Smooth muscle cell of the coronary artery (primary cell): ENCODE measurements around the gene MLLT11. TPM values are rescaled to one million over a fixed set of nuclear protein-coding genes. Genes with fewer than 3 reads are reported as not detected.

ENCODE experiments used
- total RNA-seq: library from RNA; depleted of rRNA; stranded (reverse); fragments of >200 nt; gene quantifications from 2 replicates; pipeline ENCODE4 v1.2.3, GENCODE V29; 2014; ENCODE audit warnings: low replicate concordance

MLLT11 gene, protein sequence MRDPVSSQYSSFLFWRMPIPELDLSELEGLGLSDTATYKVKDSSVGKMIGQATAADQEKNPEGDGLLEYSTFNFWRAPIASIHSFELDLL
- 0.59 and 7.9 TPM in 2 replicates for total RNA-seq

DNA sequence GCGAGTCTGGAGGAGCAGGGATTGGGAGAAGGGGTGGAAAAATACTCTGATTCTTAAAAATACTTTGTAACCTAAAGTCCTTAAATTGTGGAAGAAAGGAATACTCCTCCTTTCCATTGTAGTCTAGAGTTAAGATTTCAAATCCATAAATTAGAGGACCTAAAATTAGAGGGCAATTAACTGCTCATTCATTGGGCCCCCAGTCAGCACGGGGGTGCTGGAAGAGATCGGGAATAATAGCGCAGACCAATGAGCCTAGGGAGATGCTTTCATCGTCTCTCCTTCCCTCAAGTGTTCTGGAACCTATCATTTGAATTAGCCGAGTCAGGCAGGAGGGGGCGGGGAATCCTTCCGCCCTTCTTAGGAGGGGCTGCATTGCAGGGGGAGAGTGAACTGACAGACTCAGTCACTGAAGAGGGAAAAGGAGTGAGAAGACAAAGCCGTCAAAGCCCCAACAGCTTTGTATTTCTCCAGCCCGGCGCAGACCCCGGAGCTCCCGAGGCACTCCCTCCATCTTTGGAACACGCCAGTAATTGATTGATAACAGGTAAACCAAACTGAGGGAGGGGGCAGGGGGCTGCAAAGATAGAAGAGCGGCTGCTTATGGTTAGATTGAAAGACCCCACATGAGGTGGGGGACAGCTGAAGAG is at the start of gene MLLT11:
Gene MLLT11, plus strand, starts transcription at position 391 of the 650 bp plus-strand sequence. CDS start 6,828 bp downstream, outside the sequence.

DNA sequence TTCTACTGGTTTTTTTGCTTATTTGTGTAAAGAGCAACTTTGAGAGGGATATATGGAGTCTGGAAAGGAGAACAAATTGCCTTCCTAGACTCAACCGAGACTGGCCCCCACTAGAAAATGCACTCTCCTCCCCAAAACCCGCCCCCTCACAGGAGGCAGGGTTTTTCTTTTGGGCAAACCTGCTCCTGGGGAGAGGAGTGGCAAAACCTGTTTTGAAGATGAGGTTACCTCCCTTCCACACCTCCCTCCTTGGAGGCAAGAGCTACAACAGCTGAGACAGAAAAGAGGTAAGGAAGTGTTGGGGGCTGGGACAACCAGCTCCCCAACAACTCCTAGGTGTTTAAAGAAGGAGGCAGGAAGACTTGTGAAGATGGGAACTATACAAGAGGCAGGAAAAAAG is 23.8 kb upstream of the MLLT11 start, which contains the start of gene BNIPL:
Gene BNIPL, plus strand, starts transcription at position 231 of the 400 bp plus-strand sequence. Its CDS starts 140 bp downstream, at position 371.

DNA sequence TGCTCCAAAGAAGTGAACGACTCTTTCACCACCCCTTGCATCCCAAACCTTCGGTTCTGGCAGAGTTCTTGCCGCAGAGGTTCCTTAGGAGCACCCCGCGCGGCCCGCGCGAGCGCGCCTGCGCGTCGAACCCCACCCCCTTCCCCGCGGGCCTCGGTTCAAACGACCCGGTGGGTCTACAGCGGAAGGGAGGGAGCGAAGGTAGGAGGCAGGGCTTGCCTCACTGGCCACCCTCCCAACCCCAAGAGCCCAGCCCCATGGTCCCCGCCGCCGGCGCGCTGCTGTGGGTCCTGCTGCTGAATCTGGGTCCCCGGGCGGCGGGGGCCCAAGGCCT is 12.6 kb upstream of the MLLT11 start, which contains the start of gene C1orf56:
Gene C1orf56, plus strand, starts transcription at position 161 of the 334 bp plus-strand sequence. Its CDS starts 97 bp downstream, at position 258.

DNA sequence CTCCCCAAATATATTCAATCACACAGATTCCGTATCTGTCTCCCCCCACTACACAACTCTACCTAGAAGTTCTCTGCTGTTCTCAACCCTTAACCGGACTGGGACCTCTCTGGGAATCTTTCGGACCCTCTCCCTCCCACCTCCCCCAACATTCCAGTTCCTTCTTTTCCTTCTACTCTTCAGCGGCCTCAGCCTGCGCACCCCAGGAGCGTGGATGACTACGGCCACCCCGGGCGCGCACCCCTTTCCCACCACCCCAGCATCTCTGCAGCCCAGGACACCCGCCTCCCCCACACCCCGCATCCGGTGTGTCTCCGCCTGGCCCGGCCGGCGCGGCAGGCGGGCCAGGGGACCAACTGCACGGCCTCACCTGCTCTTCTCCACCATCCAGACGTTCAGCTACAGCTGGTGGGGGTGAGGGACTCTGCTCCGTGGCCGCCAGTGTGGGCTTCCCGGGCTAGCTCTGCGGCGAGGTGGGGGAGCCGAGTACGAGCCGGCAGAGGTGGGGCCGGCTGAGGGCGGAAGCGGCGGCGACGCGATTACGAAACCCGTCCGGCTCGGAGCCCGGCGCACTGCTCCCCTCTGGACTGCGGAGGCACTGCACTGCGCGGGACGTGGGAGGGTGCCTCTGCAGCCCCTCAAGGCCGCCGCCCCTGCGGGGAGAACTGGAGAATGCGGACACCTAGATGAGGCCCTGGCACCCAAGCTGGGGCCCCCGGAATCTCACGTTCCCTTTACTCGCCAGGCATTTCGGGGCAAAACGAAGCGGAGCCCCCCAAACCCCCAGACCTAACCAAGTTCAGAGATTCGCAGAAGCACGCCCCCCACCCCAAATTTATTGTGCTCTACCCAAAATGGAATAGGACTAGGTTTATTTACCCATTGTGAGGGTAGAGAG is 839 bp upstream of the MLLT11 start, which contains the start of gene CDC42SE1:
Gene CDC42SE1, minus strand, starts transcription at position 514 of the 898 bp plus-strand sequence. CDS start 3,892 bp downstream, outside the sequence.

DNA sequence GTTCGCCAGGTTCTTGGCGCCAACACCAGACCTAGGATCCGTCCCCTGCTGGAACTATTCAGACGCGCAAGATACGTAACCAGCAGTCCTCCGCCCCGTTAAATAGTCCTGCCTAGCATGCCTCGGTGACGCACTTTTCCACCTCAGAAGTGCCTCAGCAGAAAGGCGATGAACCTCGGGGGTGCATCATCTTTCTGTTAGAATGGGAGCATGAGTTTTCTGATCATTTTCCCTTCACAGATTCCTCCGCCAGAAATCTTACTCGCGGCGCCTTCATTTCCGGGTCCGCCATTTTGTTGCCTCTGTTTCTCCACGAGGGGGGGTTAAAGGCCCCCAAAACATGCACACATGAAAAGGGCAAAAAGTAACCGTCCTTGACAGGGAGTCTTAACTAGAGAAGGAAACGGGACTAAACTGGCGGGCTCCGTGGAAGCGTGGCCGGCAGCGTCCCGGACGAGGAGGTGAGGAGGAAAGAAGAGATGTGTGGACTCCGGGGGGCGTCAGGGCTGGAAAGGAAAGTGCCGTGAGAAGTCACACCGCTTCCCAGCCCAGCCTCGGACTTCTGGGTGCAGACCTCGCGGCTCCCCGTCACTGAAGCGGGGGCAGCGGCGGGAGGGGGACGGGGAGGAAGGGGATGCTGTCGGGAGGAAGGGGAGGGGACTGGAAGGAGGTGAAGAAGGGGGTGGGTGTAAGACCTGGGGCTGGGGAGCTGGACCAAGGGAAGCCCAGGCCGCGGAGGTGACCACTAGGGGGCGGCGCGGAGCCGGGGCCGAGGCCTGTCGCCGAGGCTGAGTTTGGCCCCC is 10.5 kb downstream of the MLLT11 start, which contains the start of gene GABPB2:
Gene GABPB2, plus strand, starts transcription at position 288 of the 803 bp plus-strand sequence. CDS start 17,429 bp downstream, outside the sequence.

Other genes starting within 250 kb of the MLLT11 start
- gene ARNT, start 183.8 kb upstream of the MLLT11 start, total RNA-seq = 21.1 and 44.9 TPM in 2 replicates
- not detected in 2 replicates for gene CTXND2, start 173.3 kb upstream of the MLLT11 start, total RNA-seq
- gene SETDB1, start 134.0 kb upstream of the MLLT11 start, total RNA-seq = 27.1 and 36.5 TPM in 2 replicates
- 81.2 and 81.8 TPM in 2 replicates for gene CERS2, start 85.6 kb upstream of the MLLT11 start, total RNA-seq
- gene ANXA9, start 78.1 kb upstream of the MLLT11 start, total RNA-seq = 0.08 and 0.23 TPM in 2 replicates
- 7.1 and 11.0 TPM in 2 replicates for gene MINDY1, start 53.5 kb upstream of the MLLT11 start, total RNA-seq
- 5.1 and 8.3 TPM in 2 replicates for gene PRUNE1, start 51.9 kb upstream of the MLLT11 start, total RNA-seq
- gene BNIPL, start 23.8 kb upstream of the MLLT11 start, total RNA-seq = 0.08 and 0.70 TPM in 2 replicates
- 0.47 and 0.98 TPM in 2 replicates for gene C1orf56, start 12.6 kb upstream of the MLLT11 start, total RNA-seq
- 24.2 and 48.7 TPM in 2 replicates for gene CDC42SE1, start 775 bp upstream of the MLLT11 start, total RNA-seq
- 7.6 and 30.4 TPM in 2 replicates for gene GABPB2, start 10.4 kb downstream of the MLLT11 start, total RNA-seq
- gene SEMA6C, start 86.2 kb downstream of the MLLT11 start, total RNA-seq = 1.1 and 1.4 TPM in 2 replicates
- gene TNFAIP8L2, start 96.3 kb downstream of the MLLT11 start, total RNA-seq = not detected in 2 replicates
- gene LYSMD1, start 105.5 kb downstream of the MLLT11 start, total RNA-seq = 5.4 and 8.4 TPM in 2 replicates
- 15.6 and 28.0 TPM in 2 replicates for gene SCNM1, start 105.7 kb downstream of the MLLT11 start, total RNA-seq
- not detected in 2 replicates for gene TMOD4, start 115.6 kb downstream of the MLLT11 start, total RNA-seq
- gene VPS72, start 129.8 kb downstream of the MLLT11 start, total RNA-seq = 27.1 and 43.9 TPM in 2 replicates
- gene PIP5K1A, start 138.2 kb downstream of the MLLT11 start, total RNA-seq = 47.3 and 49.6 TPM in 2 replicates
- gene PSMD4, start 194.3 kb downstream of the MLLT11 start, total RNA-seq = 293 and 430 TPM in 2 replicates
- gene ZNF687, start 221.9 kb downstream of the MLLT11 start, total RNA-seq = 7.0 and 7.8 TPM in 2 replicates